C4-2B (cell line): ENCODE measurements around the gene ZNHIT1.

Source experiments
- ZFX ChIP-seq: fragments of 450-650 bp; IDR thresholded peaks from 2 replicates; pipeline ENCODE4 v1.6.1; 2017
- TF ChIP-seq, protein P1 (sequence below): fragments of 450-650 bp; conservative IDR thresholded peaks from 2 replicates; pipeline ENCODE4 v1.5.1; 2017; ENCODE audit warnings: mild to moderate bottlenecking

GRCh38 chr7:101239191-101239950 lies 21.4 kb downstream of the ZNHIT1 start:
- TF ChIP-seq, protein P1, sequence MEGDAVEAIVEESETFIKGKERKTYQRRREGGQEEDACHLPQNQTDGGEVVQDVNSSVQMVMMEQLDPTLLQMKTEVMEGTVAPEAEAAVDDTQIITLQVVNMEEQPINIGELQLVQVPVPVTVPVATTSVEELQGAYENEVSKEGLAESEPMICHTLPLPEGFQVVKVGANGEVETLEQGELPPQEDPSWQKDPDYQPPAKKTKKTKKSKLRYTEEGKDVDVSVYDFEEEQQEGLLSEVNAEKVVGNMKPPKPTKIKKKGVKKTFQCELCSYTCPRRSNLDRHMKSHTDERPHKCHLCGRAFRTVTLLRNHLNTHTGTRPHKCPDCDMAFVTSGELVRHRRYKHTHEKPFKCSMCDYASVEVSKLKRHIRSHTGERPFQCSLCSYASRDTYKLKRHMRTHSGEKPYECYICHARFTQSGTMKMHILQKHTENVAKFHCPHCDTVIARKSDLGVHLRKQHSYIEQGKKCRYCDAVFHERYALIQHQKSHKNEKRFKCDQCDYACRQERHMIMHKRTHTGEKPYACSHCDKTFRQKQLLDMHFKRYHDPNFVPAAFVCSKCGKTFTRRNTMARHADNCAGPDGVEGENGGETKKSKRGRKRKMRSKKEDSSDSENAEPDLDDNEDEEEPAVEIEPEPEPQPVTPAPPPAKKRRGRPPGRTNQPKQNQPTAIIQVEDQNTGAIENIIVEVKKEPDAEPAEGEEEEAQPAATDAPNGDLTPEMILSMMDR, result no peak
- TF ChIP-seq ZFX, result no peak
